ENCODE data around the gene STX18.

DNA sequence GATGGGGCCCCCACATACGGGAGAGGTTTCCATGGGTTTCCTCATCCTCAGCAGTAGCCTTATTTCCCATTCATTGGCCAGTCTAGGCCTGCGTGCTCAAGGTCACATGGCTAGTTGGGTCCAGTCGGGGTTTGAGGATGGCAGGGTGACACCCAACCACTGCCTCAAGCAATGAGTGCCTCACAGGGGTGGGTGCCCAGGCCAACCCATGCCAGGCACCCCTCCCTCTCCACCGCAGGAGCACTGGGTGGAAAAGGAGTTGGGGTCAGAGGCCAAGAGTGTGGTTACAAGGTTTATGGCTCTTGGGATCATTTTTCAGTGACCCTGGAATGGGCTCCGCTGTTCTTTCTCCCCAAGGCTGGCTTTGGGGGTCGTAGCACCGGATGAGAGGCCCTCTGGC is 151.8 kb downstream of the STX18 start:
- TF ChIP-seq, protein P1, sequence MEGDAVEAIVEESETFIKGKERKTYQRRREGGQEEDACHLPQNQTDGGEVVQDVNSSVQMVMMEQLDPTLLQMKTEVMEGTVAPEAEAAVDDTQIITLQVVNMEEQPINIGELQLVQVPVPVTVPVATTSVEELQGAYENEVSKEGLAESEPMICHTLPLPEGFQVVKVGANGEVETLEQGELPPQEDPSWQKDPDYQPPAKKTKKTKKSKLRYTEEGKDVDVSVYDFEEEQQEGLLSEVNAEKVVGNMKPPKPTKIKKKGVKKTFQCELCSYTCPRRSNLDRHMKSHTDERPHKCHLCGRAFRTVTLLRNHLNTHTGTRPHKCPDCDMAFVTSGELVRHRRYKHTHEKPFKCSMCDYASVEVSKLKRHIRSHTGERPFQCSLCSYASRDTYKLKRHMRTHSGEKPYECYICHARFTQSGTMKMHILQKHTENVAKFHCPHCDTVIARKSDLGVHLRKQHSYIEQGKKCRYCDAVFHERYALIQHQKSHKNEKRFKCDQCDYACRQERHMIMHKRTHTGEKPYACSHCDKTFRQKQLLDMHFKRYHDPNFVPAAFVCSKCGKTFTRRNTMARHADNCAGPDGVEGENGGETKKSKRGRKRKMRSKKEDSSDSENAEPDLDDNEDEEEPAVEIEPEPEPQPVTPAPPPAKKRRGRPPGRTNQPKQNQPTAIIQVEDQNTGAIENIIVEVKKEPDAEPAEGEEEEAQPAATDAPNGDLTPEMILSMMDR (IDR thresholded peaks at IDR 0.05): no peak
- TF ChIP-seq POLR2A (IDR thresholded peaks at IDR 0.05): no peak

Data from thyroid gland (tissue), 4 donors.